ENCODE results near the gene LSM7.

LSM7 gene

DNA sequence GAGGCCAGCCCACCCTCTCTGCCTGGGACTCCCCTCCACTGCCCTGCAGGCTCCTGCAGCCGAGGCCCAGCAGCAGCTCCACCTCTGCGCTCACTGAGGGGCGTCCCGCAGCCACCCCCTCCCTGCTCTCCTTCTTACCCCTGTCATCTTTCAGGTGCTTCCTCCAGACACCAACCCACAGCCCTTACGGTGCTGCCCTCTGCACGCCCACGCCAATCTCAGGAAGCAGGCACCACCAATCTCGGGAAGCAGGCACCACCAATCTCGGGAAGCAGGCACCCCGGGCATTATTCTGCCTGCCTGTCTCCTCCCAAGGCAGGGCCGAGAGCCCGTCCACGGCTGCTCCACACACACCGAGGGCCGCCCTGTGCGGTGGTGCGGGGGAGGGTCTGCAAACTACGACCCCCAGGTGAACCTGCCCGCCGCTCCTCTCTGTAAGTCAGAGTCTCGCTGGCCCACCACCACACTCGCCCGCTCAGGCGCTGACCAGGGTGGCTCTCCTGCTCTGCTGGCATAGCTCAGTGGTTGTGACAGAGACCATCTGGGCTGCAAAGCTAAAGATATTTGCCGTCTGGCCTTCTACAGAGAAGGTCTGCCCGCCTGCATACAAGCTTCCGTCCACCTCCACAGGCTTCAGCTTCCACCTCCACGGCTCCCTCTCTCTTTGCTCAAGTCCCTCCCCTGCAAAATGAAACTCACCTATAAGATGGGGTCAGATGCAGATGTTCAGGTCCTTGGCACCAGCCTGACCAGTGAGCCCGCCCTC lies 2.9 kb downstream of the LSM7 start:
- in situ Hi-C loops (cut with MboI; ENCODE audit: low sequenced_read_pairs): no loop called here

DNA sequence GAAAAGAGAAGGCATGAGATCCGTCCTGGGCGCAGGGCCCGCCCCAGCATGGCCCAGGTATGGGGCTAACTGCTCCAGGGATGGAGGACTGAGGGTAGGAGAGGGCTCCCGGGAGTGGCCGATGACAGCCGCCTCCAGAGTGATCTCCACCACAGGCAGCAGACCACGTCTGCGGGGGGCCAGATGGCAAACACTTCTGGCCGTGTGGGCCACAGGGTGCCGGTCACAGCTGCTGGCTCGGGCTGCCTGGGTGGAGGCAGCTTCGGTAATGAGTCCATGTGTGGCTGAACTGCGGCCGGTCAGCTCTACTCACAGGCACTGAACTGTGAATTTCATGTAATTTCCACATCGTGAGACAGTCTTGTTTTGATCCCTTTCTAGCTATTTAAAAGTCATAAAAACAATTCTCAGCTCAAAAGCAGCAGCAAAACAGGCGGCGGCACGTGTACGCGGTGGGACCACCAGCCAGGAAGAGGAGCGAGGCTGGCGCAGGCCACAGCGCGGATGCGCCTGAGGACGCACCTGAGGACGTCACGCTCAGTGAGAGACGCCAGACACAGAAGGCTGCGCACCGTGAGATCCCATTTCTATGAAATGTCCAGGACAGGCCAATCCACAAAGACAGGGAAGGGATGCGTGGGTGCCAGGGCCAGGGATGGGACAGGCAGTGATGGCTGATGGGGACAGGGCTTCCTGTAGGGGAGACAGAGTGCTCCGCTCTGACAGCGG lies 4.0 kb downstream of the LSM7 start:
- in situ Hi-C loops (cut with MboI; ENCODE audit: low sequenced_read_pairs): no loop called here

DNA sequence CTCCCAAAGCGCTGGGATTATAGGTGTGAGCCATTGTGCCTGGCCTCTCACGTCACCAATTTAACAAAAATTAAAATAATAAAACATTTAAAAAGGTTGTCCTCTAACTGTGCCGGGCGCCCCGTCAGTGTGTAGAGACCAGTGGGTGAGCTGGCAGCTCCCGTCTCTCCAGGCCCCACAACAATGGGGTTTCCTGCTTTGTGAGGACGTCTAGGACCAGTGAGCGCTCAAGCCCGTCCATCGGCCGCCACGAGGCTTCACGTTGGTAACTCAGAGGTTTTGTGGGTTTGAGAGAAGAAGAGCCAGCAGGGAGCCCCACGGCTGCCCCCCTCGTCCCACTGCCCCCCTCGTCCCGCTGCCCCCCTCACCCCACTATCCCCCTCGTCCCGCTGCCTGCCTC lies 4.7 kb downstream of the LSM7 start:
- in situ Hi-C loops (cut with MboI; ENCODE audit: low sequenced_read_pairs): no loop called here

DNA sequence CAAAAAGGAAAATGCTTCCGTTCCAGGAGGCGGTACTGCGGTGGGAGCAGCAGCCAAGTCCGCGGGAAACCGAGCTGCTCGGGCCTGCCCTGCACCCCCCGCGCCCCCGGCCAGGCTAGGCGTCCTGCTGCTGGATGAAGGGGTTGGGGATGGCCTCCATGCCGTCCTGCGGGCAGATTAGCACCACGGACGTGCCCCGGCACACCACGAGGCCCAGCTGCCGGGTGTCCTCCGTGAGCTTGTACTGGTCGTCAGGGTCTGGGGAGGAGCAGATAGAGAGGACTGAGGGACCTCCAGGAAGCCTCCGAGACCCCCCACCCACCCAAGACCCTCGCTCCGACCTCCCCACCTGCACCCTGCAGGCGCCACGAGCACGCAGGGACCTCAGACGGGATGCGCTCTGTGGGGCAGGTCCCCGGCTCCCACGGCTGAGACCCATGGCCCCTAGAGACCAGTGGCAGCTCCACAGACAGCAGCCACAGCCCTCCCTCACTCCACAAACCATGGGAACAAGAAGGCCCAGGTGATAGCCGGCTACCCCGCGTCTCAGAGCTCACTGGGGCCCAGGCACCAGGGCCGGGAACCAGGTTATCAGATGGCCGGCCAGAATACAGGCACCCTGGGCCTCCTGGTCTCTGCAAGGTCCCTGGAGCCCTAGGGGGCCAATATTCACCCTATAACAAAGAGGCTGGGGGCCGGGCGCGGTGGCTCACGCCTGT lies 6.7 kb downstream of the LSM7 start:
- in situ Hi-C loops (cut with MboI; ENCODE audit: low sequenced_read_pairs): no loop called here

DNA sequence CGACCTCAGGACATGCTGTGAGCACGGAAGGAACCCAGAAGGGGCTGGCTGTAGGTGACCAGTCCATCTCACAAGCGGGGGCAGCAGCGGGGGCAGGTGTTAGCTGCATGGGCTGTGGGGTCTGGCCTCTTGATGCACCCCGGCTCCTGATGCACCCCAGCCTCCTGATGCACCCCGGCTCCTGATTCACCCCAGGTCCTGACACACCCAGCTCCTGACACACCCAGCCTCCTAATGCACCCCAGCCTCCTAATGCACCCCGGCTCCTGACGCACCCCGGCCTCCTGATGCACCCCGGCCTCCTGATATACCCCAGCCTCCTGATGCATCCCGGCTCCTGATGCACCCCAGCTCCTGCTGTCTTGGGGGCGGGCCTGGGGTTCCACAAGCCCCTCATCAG lies 7.4 kb downstream of the LSM7 start:
- in situ Hi-C loops (cut with MboI; ENCODE audit: low sequenced_read_pairs): no loop called here

DNA sequence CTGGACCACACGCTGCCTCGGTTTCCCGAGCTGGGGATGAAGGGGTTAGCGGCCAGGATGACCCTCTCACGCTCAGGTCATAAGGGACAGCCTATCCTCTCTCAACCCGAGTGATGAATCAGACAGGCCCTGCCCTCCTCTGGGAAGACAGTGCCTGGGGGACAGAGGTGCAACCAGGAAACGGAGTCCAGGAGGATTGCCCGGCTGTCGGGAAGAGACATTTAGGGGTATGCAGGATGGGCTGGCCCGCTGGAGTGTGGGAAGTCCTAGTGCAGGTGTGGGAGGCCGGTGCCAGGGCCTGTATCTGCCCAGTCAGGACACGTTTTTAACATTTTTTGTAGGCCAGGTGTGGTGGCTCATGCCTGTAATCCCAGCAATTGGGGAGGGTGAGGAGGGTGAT lies 8.3 kb downstream of the LSM7 start:
- in situ Hi-C loops (cut with MboI; ENCODE audit: low sequenced_read_pairs): no loop called here

DNA sequence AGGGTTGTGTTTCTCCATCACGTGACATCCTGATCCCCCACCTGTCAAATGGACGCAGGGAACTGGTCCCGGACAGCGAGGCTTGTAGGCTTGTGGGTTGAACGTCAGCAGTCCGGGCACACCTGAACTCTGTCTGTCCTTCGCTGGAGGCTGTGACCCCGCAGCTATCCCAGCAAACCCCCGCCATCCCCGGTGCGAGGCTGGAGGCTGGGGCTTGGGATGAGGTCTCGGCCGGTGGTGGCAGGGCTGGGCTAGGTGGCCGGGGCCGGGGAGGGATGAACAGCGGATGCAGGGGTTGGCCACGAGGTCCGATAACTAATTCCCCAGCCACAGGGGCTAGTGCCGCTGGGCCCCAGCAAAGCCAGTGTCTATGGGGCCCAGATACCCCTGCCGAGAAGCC lies 8.8 kb downstream of the LSM7 start:
- in situ Hi-C loops (cut with MboI; ENCODE audit: low sequenced_read_pairs): no loop called here

DNA sequence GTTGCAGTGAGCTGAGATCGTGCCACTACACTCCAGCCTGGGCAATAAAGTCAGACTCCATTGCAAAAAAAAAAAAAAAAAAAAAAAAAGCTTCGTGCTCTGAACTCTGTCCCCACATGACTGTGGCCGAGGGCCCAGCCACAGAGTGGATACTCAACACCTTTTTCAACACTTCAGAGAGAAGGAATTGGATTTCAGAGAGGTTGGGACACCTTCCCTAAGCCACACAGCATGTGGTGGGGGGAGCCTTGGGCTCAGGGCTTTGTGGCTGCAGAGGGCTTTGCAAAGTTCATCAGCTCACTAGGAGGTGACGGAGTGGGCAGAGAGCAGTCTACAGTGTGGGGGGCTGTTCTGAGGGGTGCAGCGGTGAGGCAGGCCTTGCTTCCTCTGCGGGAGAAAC lies 9.5 kb downstream of the LSM7 start:
- in situ Hi-C loops (cut with MboI; ENCODE audit: low sequenced_read_pairs): no loop called here

DNA sequence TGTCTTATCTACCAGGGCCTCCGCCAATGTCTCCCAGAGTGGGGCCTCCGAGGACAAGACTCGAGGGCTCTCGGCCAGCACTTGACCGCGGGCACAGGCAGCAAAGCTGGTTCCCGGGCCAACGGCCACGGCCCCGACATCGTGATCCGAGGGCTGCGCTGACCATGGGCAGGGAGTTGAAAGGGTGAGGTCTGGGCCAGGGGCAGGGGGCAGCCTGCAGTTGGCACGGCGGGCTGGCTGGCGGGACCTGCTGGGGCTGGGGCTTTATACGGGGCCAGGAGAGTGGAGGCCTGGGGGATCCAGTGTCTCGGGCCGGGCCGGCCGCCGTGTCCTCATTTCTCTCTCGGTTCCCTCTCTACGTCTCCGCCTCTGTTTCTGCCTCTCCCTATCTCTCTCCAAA lies 10.6 kb downstream of the LSM7 start:
- in situ Hi-C loops (cut with MboI; ENCODE audit: low sequenced_read_pairs): no loop called here

DNA sequence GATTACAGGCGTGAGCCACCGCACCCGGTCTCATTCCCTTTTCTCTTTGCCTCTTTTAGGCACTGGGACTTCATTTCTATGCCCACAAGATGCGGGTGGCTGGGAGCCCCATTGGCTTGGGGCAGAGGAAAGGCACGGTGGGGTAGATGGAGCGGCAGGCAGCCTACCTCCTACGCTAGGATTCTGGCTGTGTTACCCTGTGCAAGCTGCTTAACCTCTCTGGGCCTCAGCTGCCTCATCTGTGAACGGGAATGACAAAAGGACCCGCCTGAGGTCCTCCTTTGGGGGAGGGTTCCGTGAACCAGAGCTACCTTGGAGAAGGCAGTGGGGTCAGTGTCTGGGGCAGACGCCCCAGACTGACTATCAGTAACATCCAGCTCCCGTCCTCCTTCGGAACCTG lies 11.1 kb downstream of the LSM7 start:
- in situ Hi-C loops (cut with MboI; ENCODE audit: low sequenced_read_pairs): no loop called here

DNA sequence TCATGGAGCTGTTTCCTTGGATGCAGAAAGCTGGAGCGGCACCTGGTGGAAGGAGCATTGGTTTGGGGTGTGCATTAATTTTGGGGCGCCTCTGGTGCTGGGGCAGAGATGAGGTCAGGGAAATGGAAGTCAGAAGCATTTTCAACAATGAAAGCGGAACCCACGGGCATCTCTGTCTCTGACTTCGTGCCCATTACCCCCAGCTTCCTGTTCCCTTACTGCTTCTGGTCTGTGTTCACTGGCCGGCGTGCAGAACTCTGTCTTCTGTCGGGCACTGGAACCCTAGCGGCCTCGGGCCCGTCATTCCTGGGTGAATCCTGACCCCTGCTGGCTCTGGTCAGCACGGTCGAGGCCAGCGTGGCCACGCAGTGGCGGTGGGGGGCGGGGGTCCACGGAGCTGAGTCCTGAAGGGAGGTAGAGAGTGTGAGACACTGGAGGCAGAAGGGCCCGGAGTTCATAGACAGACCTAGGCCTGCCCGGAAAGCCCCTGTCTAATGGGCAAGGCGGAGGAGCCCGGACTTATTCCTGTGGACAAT lies 12.5 kb downstream of the LSM7 start:
- in situ Hi-C loops (cut with MboI; ENCODE audit: low sequenced_read_pairs): no loop called here

DNA sequence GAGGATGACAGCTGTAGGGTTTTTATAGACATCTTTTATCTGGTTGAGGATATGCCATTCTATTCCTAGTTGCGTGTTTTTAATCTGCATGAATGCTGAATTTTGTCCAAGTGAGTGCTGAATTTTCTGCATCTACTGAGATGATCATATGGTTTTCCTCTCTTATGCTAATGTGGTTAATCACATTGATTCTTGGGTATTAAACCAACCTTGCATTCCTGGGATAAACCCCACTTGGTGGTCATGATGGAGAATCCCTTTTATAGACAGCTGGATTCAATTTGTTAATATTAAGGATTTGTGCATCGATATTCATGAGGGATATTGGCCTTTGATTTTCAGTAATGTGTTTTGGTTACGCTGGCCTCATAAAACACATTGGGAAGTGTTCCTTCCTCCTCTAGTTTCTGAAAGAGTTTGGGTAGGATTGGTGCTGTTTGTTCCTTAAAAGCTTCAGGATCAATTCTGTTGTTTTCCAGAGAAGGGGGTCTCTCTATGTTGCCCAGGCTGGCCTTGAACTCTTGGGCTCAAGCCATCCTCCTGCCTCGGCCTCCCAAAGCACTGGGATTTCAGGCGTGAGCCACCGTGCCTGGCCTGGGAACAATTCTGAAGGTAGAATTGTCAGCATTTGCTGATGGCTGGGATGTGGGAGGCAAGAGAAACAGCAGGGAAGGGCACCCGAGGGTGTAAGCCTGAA lies 13.1 kb downstream of the LSM7 start:
- in situ Hi-C loops (cut with MboI; ENCODE audit: low sequenced_read_pairs): no loop called here

DNA sequence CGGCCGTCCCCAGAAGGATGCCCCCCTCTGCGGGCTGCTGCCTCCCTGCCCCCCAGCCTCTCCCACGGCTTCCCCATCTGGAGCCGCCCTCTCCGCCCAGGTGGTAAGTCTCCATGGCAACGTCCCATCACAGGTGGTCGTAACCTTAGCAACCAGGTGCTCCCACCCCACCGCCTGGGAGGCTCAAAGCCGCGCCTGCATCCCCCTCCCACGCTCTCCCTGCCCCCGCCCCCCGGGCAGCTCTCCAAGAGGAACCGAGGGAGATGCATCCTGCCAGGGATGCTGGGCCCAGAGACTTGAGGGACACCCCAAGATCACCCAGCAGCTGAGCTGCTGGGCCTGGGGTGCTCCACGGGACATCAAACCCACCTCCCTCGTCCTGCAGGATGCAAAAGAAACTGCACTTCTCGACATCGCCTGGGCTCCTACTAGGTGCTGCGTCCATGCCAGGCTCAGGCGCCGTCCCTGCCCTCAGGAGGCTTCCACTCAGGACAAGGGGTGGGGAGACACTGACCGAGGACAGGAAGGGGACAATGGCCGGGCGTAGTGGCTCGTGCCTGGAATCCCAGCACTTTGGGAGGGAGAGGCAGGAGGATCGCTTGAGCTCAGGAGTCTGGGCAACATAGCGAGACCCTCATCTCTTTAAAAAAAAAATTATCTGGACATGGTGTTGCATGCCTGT lies 15.4 kb downstream of the LSM7 start:
- in situ Hi-C loops (cut with MboI; ENCODE audit: low sequenced_read_pairs): no loop called here

DNA sequence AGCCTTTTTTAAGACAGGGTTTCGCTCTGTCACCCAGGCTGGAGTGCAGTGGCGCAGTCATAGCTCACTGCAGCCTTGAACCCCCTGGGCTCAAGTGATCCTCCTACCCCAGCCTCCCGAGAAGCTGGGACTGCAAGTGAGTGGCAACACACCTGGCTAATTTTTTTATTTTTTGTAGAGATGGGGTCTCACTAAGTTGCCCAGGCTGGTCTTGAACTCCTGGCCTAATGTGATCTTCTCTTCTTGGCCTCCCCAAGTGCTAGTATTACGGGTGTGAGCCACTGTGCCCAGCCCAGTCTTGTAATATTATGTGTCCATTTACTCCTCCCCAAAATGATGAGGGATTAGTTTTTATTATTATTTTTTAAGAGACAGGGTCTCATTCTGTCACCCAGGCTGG lies 17.3 kb downstream of the LSM7 start:
- in situ Hi-C loops (cut with MboI; ENCODE audit: low sequenced_read_pairs): no loop called here

DNA sequence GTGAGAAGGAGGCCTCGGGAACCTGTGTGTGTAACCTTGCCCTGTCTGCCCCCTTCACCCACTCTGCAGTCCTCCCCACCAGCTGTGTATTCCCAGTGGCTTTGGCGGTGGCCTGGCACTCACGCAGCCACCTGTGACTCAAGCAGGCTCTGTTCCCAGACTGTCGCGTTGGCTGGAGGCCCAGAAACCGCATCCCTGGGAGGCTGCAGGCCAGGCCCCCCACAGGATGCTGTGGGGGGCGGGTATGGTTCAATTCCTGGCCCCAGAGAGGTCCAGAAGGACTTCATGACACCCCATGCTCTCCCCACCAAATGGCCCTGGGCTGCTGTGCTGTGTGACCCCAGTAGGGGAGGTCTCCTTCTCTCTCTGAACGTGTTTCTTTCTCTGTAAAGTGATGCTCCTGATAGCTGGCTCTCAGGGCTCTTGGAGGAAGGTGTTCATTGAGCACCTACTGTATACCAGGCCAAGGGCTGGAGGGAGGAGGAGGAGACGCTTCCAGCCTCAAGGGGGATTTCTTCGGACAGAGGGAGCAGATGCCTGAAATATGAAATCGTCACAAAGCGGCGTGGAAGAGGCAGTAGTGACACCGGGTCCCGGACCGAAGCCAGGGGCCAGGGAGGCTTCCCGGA lies 18.5 kb downstream of the LSM7 start:
- in situ Hi-C loops (cut with MboI; ENCODE audit: low sequenced_read_pairs): no loop called here

DNA sequence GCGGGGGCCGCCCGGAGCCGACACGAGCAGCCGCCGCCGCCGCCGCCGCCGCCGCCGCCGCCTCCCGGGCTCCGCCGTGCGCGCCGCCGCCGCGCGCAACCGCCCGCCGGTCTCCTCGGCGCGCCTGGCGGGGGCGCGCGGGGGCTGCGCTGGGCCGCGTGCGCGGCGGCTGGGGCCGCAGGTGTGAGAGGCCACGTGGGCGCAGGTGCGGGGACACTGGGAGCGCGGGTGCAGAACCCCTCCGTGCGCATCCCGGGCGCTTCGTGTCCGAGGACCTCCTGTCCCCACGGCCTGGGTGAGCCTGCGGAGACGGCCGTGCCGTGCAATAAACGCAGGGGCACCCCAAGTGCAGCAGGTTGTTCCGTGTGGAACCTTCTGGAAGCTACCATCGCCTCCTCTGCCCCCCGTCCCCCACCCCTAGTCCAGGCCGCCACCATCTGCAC lies 20.3 kb downstream of the LSM7 start, which contains the start of gene LINGO3:
LINGO3 (minus strand) TSS at position 41 of the 443 bp plus-strand sequence. CDS start 16,378 bp downstream, outside the sequence.
- in situ Hi-C loops (cut with MboI; ENCODE audit: low sequenced_read_pairs): no loop called here

DNA sequence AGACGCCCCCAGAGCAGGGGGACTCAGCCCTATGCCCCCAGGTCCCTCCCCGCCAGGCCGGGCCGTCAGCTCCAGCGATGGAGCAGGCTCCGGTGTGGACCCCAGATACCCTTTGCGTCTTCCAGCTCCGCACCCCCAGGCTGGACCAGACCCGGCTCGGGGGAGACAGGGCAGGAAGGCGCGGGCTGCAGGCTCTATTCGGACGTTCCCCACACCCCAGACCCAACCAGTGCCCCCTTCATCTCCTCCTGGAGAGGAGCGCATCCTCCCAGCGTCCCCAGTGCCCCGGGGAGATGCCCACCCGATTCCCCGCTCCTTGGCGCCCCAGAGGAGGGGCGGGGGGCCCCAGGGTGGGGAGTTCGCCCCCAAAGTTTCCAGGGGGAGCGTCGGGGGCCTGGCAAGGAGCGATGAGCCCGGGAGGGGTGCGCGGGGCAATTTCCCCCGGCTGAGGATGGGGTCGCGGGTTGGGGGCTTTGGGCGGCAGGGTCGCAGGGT lies 20.8 kb downstream of the LSM7 start:
- in situ Hi-C loops (cut with MboI; ENCODE audit: low sequenced_read_pairs): no loop called here

DNA sequence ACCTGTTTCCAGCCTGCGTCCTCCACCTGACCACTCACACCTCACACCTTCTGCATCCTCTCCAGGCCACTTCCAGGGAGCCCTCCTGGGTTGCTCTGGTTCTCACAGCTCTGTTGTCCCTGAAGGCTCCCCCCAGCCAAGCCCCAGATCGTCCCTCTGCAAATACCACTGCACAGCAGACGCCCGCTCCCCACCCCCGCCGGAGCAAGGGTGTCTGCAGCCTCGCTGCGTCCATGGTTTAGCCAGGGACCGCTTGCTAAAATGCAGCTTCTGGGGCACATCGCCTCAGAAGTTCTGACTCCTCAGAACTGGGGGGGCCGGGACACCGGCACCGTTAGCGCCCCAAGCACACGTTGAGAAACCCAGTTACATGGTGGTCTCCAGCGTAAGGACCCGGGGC lies 21.4 kb downstream of the LSM7 start:
- in situ Hi-C loops (cut with MboI; ENCODE audit: low sequenced_read_pairs): no loop called here

DNA sequence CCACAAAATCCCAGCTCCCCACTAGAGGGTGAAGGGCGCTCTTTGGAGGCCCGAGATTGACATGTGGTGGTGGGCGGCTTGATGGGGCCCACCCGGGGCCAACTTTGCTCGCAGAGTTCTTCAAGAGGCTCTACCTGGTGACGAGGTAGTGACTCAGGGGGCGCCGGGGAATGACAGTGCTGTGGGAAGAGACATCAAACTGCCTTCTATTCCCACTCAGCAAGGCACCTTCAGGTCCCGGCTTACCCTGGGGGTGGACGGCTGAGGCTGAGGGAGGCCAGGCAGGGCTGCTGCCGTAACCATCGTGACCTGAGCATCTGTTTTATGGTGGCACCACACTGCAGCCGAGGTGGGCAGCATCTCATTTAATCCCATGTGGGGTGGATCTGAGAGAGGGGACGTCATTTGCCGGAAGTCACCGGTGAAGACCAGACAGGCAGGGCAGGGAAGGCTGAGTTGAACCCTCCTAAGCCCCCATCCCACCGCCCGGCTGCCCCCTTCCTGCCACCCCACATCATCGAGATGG lies 22.0 kb downstream of the LSM7 start:
- in situ Hi-C loops (cut with MboI; ENCODE audit: low sequenced_read_pairs): no loop called here
